Upper lobe of right lung (tissue), 1 donor: ENCODE data around the gene RAI14. TPM values are rescaled to one million over a fixed set of nuclear protein-coding genes. Genes with fewer than 3 reads are reported as not detected.

Source experiments
- ATAC-seq: fragments of 200-7000 bp; cut with Tn5 transposase; one replicate; pipeline ENCODE4 v1.9.1; 2020; ENCODE audit warnings: mild to moderate bottlenecking, moderate library complexity
- DNase-seq: peaks from one replicate; pipeline ENCODE4 v3.0.0-alpha.2; 2020
- H3K27ac ChIP-seq: fragments of 200-600 bp; one replicate; pipeline ENCODE4 v1.8.0; 2022
- H3K27me3 ChIP-seq: fragments of 200-600 bp; one replicate; pipeline ENCODE4 v1.8.0; 2022; ENCODE audit warnings: mild to moderate bottlenecking
- H3K36me3 ChIP-seq: fragments of 200-600 bp; one replicate; pipeline ENCODE4 v1.8.0; 2022
- H3K4me1 ChIP-seq: fragments of 200-600 bp; one replicate; pipeline ENCODE4 v1.8.0; 2022
- H3K4me3 ChIP-seq: fragments of 200-600 bp; one replicate; pipeline ENCODE4 v1.8.0; 2022; ENCODE audit warnings: mild to moderate bottlenecking
- H3K9me3 ChIP-seq: fragments of 200-600 bp; one replicate; pipeline ENCODE4 v1.8.0; 2022
- intact Hi-C: fragments of 100-400 bp; cut with DNase I; formaldehyde crosslinking; loops from one replicate; pipeline ENCODE4 v1.11.0; 2022
- total RNA-seq: library from RNA; stranded (reverse); fragmentation: NEBNext Ultra II Directional; extraction: Animal tissue kit (Norgen Biotek cat#: 25700); gene quantifications from one replicate; pipeline ENCODE4 v1.2.1, GENCODE V29; 2021
- TF ChIP-seq, protein P1 (sequence below): fragments of 200-600 bp; IDR thresholded peaks from one replicate; pipeline ENCODE4 v1.8.0; 2022; ENCODE audit warnings: antibody characterized with exemption
- donor health status: DM: no; HTN: yes; CAD: no; lungs with severe emphysema.

The RAI14 gene
- total RNA-seq, 1 donor from 2014 or later = 79.6 TPM

DNA sequence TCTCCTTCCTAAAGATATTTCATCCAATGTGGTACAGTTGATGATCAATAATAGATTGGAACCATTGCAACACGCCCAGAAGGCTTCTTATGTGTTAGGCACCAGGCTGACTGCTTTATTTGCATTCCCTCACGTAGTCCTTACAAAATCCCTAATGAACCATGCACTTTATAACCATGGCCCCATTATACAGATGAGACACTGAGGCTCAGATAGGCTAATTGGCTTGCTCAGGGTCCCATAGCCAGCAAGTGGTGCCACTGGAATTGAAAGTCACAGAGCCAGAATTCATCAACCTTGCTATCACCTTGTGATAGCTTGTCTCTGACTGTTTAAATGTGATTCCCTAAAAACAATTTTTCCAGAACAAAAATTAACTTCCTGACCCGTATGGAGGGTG, 27.8 kb upstream of the RAI14 start:
- no peaks in the 10 kb centered on the region for H3K36me3 ChIP-seq
- TF ChIP-seq, protein P1, sequence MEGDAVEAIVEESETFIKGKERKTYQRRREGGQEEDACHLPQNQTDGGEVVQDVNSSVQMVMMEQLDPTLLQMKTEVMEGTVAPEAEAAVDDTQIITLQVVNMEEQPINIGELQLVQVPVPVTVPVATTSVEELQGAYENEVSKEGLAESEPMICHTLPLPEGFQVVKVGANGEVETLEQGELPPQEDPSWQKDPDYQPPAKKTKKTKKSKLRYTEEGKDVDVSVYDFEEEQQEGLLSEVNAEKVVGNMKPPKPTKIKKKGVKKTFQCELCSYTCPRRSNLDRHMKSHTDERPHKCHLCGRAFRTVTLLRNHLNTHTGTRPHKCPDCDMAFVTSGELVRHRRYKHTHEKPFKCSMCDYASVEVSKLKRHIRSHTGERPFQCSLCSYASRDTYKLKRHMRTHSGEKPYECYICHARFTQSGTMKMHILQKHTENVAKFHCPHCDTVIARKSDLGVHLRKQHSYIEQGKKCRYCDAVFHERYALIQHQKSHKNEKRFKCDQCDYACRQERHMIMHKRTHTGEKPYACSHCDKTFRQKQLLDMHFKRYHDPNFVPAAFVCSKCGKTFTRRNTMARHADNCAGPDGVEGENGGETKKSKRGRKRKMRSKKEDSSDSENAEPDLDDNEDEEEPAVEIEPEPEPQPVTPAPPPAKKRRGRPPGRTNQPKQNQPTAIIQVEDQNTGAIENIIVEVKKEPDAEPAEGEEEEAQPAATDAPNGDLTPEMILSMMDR = no peak
- DNase-seq (no peak), ATAC-seq (no peak)
- no peaks in the 10 kb centered on the region for H3K27me3 ChIP-seq
- intact Hi-C loops = no loop called here
- H3K27ac ChIP-seq = no peak overlapping the region
- no peaks in the 10 kb centered on the region for H3K9me3 ChIP-seq
- H3K4me3 ChIP-seq = no peak overlapping the region
- no peaks in the 10 kb centered on the region for H3K4me1 ChIP-seq

DNA sequence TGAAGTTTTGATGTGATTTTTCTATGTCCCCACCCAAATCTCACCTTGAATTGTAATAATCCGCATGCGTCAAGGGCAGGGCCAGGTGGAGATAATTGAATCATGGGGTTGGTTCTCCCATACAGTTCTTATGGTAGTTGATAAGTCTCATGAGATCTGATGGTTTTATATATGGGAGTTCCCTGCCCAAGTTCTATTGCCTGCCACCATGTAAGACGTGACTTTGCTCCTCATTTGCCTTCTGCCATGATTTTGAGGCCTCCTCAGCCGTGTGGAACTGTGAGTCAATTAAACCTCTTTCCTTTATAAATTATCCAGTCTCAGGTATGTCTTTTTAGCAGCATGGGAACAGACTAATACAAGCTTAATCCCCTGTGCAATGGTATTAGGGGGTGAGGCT, 25.5 kb upstream of the RAI14 start:
- no peaks in the 10 kb centered on the region for H3K9me3 ChIP-seq
- no peak overlapping the region for H3K27ac ChIP-seq
- no peak for ATAC-seq
- intact Hi-C loops = no loop called here
- no peaks in the 10 kb centered on the region for H3K36me3 ChIP-seq
- H3K4me1 ChIP-seq = no peaks in the 10 kb centered on the region
- DNase-seq = no peak
- TF ChIP-seq, protein P1 = no peak
- no peak overlapping the region for H3K4me3 ChIP-seq
- H3K27me3 ChIP-seq = no peaks in the 10 kb centered on the region

DNA sequence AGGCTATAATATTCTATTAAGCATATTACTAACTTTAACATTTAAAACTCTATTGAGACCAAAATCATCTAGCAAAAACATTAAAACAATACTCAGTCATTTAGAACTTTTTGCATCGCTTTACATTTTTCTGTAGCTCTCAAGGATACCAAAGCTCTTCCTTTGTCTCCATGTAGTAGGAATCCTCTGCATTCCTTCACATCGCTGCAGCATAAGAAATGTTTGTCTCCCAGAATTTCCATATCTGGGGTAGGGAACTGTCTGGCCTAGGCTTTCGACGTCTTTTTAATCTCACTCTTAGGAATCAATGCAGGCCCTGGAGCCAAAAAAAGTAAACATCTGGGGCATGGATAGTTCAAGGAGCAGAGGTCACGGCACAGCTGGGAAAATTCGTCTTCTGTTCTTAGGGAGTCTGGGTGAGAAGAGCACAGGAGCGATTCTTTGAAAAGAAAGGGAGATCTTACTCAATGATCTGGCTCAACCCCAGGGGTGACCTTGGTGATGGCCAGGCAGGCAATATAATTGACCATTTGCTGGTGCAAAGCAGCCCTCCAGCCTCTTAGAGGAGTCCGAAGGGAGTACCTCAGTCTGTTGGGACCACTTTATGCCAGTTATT, 23.2 kb upstream of the RAI14 start:
- ATAC-seq (no peak), DNase-seq (no peak)
- TF ChIP-seq, protein P1 = no peak
- Histone ChIP-seq H3K9me3 (no peaks in the 10 kb centered on the region), H3K4me1 (no peaks in the 10 kb centered on the region), H3K27me3 (no peaks in the 10 kb centered on the region), H3K36me3 (no peaks in the 10 kb centered on the region), H3K27ac (no peak overlapping the region), H3K4me3 (no peak overlapping the region)
- intact Hi-C loops = no loop called here

DNA sequence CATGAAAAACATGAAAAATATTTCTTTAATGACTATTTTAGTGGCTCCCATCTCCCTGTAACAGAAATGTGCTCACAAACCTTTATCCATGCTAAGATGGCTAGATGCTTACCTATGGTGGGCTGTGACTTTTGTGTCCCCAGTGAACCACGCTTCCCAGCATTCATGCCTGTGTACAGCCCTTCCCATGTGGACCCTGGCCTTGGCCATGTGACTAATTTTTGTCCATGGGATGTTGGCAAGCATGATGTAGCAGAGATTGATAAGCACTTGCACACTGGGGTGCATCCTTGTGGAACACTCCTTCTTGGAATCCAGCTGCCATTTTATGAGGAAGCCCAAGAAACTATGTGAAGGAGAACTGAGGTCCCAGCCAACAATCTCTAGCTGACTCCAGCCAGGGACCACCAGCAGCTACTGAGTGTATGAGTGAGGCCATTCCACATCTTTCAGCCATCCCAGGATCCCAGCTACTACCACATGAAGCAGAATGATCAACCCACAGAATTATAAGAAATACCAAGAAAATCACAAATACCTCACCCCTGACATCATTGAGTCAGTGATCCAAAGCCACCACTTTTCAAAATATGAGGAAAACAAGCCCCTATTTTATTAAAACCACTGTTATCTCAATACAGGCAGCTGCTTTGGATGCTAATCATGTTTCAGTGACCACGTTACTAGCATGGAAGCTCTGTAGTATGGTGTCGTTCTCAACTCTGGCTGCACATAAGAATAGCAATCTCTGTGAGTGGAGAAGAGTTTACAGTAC, 16.1 kb upstream of the RAI14 start:
- Histone ChIP-seq H3K27me3 (no peaks in the 10 kb centered on the region), H3K9me3 (no peaks in the 10 kb centered on the region), H3K4me1 (no peaks in the 10 kb centered on the region), H3K36me3 (no peaks in the 10 kb centered on the region), H3K4me3 (no peak overlapping the region), H3K27ac (no peak overlapping the region)
- intact Hi-C loops = no loop called here
- DNase-seq (no peak), ATAC-seq (no peak)
- TF ChIP-seq, protein P1 = no peak

DNA sequence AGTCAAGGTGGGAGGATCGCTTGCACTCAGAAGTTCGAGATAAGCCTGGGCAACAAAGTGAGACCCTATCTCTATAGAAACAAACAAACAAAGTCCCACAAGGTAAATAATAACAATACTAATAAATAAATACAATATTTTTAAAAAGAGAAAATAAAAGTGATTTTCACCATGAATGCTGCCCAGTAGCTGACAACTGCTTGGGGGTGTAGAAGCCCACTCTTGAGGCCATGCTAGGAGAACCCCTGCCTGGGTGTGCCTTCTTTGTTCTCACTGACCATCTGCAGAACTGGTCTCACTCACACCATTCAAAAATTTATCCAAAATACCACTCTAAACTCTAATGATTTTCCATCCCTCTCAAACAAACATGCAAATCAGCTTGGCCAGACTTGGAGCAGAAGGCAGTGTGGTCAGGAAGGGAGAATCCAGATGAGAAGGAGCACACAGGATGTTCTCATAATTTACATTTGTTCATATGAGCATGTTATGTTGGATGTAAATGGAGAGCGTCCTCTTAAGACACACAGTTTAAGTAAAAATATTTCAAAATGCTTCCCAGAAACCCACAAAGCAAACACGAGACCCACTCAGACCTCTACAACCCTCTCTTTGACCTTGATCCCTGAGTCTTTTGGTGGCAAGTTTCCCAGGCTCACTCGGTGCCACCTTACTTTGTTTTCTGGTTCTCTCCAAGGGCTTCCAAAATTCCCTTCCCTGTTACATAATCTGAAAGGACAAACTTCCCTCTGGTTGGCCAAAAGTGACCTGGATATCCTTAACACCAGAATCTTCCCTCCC, 7.9 kb upstream of the RAI14 start:
- no peaks in the 10 kb centered on the region for H3K9me3 ChIP-seq
- H3K4me3 ChIP-seq = no peak overlapping the region
- H3K27me3 ChIP-seq = no peaks in the 10 kb centered on the region
- H3K4me1 ChIP-seq = peaks cover 6% of the 10 kb centered on the region
- H3K27ac ChIP-seq = peak overlapping the region; percentile 24
- ATAC-seq = peak; percentile 59
- H3K36me3 ChIP-seq = no peaks in the 10 kb centered on the region
- no peak for DNase-seq
- intact Hi-C loops = no loop called here
- TF ChIP-seq, protein P1 = no peak
